Uterus (tissue), 4 donors: ENCODE data around the gene GEMIN2. TPM values are rescaled to one million over a fixed set of nuclear protein-coding genes. Genes with fewer than 3 reads are reported as not detected.
"Not testable (repeated sequence)": the region's sequence is repeated elsewhere in the genome, so short reads cannot be mapped to it uniquely, and the experiment has no call there.

Source experiments
- DNase-seq, 2 donors: peaks; one replicate each; pipeline ENCODE4 v3.0.0-alpha.2; 2019 to 2020
- H3K27ac ChIP-seq, 2 donors: fragments of 200-600 bp; sonication (generic); 1 replicate in 1 of 2; 2 replicates in 1 of 2; pipeline ENCODE4 v1.5.1; 2016 to 2018
- H3K27me3 ChIP-seq, 2 donors: fragments of 200-600 bp; sonication (generic); one replicate each; pipeline ENCODE4 v1.5.1; 2018 to 2019; ENCODE audit warnings: control low read depth in 1 of 2
- H3K36me3 ChIP-seq, 2 donors: fragments of 200-600 bp; sonication (generic); one replicate each; pipeline ENCODE4 v1.5.1; 2019; ENCODE audit warnings: control low read depth in 1 of 2
- H3K4me1 ChIP-seq, 2 donors: fragments of 200-600 bp; sonication (generic); one replicate each; pipeline ENCODE4 v1.5.1; 2018 to 2019; ENCODE audit warnings: control low read depth in 1 of 2
- H3K4me3 ChIP-seq, 2 donors: fragments of 200-600 bp; sonication (generic); 1 replicate in 1 of 2; 2 replicates in 1 of 2; pipeline ENCODE4 v1.5.1; 2018 to 2019; ENCODE audit warnings: mild to moderate bottlenecking in 1 of 2
- H3K9me3 ChIP-seq, 2 donors: fragments of 200-600 bp; sonication (generic); one replicate each; pipeline ENCODE4 v1.5.1; 2019; ENCODE audit warnings: control low read depth in 1 of 2
- CTCF ChIP-seq, 4 experiments: fragments of 200-600 bp in 2 of 4; fragments of 450-650 bp in 2 of 4; sonication (generic) in 2 of 4; IDR thresholded peaks; one replicate each; pipeline ENCODE4 v1.5.1; 2016 to 2019; ENCODE audit warnings: antibody characterized with exemption in 4 of 4, mild to moderate bottlenecking in 2 of 4, moderate library complexity in 1 of 4
- POLR2A ChIP-seq, 2 donors: fragments of 450-650 bp; IDR thresholded peaks; one replicate each; pipeline ENCODE4 v1.6.1; 2016; ENCODE audit warnings: antibody characterized with exemption in 2 of 2, mild to moderate bottlenecking in 1 of 2, moderate library complexity in 1 of 2
- intact Hi-C: fragments of 100-400 bp; cut with DNase I; formaldehyde crosslinking; loops from one replicate; pipeline ENCODE4 v1.15.1; 2023; ENCODE audit warnings: low total_unique reads
- total RNA-seq, 4 donors: library from RNA; depleted of rRNA in 3 of 4; stranded (reverse); fragments of >200 nt in 3 of 4; gene quantifications; one replicate each; pipeline versions ENCODE4 v1.1.0 to v1.2.4, GENCODE V29; 2014 to 2023
- donor health status: DM: yes; HTN: yes; CAD: no.

The GEMIN2 gene
- total RNA-seq, 4 donors from 2014 or later: 11.3 to 53.2 (median 28.2) TPM

- no peak overlapping the region for H3K27ac ChIP-seq
- DNase-seq: no peak
- no peaks in the 10 kb centered on the region for H3K4me1 ChIP-seq
- H3K36me3 ChIP-seq: no peaks in the 10 kb centered on the region
- H3K4me3 ChIP-seq: no peak overlapping the region
- intact Hi-C loops: no loop called here
- no peaks in the 10 kb centered on the region for H3K27me3 ChIP-seq
- no peaks in the 10 kb centered on the region for H3K9me3 ChIP-seq
- TF ChIP-seq POLR2A (IDR thresholded peaks at IDR 0.05) (no peak), CTCF (IDR thresholded peaks at IDR 0.05) (no peak)
Measured at GRCh38 chr14:39145266-39145966, 31.3 kb downstream of the GEMIN2 start.

GRCh38 chr14:39154594-39155189 lies 40.6 kb downstream of the GEMIN2 start:
- H3K27ac ChIP-seq: no peak overlapping the region
- H3K4me1 ChIP-seq: no peaks in the 10 kb centered on the region
- no peak for DNase-seq
- intact Hi-C loops: no loop called here
- H3K36me3 ChIP-seq: no peaks in the 10 kb centered on the region
- no peak overlapping the region for H3K4me3 ChIP-seq
- no peaks in the 10 kb centered on the region for H3K9me3 ChIP-seq
- no peaks in the 10 kb centered on the region for H3K27me3 ChIP-seq
- TF ChIP-seq CTCF (IDR thresholded peaks at IDR 0.05) (no peak), POLR2A (IDR thresholded peaks at IDR 0.05) (no peak)

GRCh38 chr14:39157491-39157890 lies 43.4 kb downstream of the GEMIN2 start:
- H3K27ac ChIP-seq: no peak overlapping the region
- no peak for DNase-seq
- H3K36me3 ChIP-seq: no peaks in the 10 kb centered on the region
- TF ChIP-seq CTCF (IDR thresholded peaks at IDR 0.05): no peak
- no peaks in the 10 kb centered on the region for H3K4me1 ChIP-seq
- intact Hi-C loops: no loop called here
- no peaks in the 10 kb centered on the region for H3K27me3 ChIP-seq
- H3K9me3 ChIP-seq: no peaks in the 10 kb centered on the region
- no peak overlapping the region for H3K4me3 ChIP-seq

GRCh38 chr14:39158222-39158858 lies 44.2 kb downstream of the GEMIN2 start:
- intact Hi-C loops: no loop called here
- Histone ChIP-seq H3K4me3 (no peak overlapping the region), H3K27me3 (no peaks in the 10 kb centered on the region), H3K9me3 (no peaks in the 10 kb centered on the region), H3K27ac (no peak overlapping the region), H3K36me3 (no peaks in the 10 kb centered on the region), H3K4me1 (no peaks in the 10 kb centered on the region)
- DNase-seq: no peak
- no peak for TF ChIP-seq CTCF (IDR thresholded peaks at IDR 0.05)

GRCh38 chr14:39160494-39160893 lies 46.4 kb downstream of the GEMIN2 start:
- Histone ChIP-seq H3K4me1 (no peaks in the 10 kb centered on the region), H3K36me3 (no peaks in the 10 kb centered on the region), H3K4me3 (no peak overlapping the region), H3K27ac (no peak overlapping the region), H3K9me3 (no peaks in the 10 kb centered on the region), H3K27me3 (no peaks in the 10 kb centered on the region)
- intact Hi-C loops: no loop called here
- DNase-seq: no peak
- TF ChIP-seq CTCF (IDR thresholded peaks at IDR 0.05) (no peak), POLR2A (IDR thresholded peaks at IDR 0.05) (no peak)

- intact Hi-C loops, H3K27ac ChIP-seq, H3K36me3 ChIP-seq, H3K4me1 ChIP-seq, DNase-seq, H3K27me3 ChIP-seq, H3K4me3 ChIP-seq, H3K9me3 ChIP-seq: not testable (repeated sequence)
Measured at GRCh38 chr14:39167797-39168320, 53.7 kb downstream of the GEMIN2 start.
